ENCODE measurements around the gene LCMT2.

Gene LCMT2

DNA sequence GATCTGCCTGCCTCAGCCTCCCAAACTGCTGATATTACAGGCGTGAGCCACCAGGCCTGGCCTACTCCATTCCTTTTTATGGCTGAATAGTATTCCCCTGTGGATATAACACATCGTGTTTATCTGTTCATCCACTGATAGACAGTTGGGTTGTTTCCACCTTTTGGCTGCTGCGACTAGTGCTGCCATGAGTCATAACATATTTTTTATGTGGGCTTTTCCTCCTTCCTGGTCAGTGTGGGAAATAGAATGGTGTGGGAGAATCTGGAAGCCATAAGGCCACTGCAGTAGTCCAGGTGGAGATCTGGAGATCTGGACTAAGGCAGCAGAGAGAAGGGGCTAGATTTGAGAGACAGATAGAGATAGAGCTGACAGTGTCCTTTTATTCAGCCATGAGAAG lies 16.2 kb downstream of the LCMT2 start:
- Histone ChIP-seq H3K4me3 (ENCODE audit: severe bottlenecking) (no peak overlapping the region), H3K36me3 (ENCODE audit: low read depth) (no peaks in the 10 kb centered on the region), H3K4me1 (ENCODE audit: insufficient read depth, poor library complexity, severe bottlenecking) (no peaks in the 10 kb centered on the region), H3K9me3 (ENCODE audit: severe bottlenecking) (no peaks in the 10 kb centered on the region), H3K27me3 (ENCODE audit: insufficient read depth, poor library complexity, severe bottlenecking) (no peaks in the 10 kb centered on the region), H3K27ac (ENCODE audit: poor library complexity, severe bottlenecking) (no peak overlapping the region)
- peak; percentile 32; the same call in 1 of the 3 replicates for ATAC-seq (ENCODE audit: low read depth)
- no peak for DNase-seq (ENCODE audit: low spot score)
- TF ChIP-seq, protein P1, sequence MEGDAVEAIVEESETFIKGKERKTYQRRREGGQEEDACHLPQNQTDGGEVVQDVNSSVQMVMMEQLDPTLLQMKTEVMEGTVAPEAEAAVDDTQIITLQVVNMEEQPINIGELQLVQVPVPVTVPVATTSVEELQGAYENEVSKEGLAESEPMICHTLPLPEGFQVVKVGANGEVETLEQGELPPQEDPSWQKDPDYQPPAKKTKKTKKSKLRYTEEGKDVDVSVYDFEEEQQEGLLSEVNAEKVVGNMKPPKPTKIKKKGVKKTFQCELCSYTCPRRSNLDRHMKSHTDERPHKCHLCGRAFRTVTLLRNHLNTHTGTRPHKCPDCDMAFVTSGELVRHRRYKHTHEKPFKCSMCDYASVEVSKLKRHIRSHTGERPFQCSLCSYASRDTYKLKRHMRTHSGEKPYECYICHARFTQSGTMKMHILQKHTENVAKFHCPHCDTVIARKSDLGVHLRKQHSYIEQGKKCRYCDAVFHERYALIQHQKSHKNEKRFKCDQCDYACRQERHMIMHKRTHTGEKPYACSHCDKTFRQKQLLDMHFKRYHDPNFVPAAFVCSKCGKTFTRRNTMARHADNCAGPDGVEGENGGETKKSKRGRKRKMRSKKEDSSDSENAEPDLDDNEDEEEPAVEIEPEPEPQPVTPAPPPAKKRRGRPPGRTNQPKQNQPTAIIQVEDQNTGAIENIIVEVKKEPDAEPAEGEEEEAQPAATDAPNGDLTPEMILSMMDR (IDR thresholded peaks at IDR 0.05; ENCODE audit: poor library complexity, severe bottlenecking) = no peak

DNA sequence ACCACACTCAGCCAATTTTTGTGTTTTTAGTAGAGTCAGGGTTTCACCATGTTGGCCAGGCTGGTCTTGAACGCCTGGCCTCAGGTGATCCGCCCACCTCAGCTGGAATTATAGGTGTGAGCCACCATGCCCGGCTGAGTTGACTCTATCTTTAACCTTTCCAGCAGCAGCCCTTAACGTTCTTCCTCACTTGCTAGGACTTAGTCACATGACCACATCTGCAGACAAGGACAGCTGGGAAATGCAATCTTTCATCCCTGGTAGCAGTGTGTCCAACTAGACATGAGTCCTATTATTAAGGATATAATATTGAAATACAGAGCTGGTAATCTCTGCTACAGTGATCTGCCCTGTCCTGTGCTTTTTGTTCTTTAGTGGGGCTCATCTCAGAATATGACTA lies 18.0 kb downstream of the LCMT2 start:
- TF ChIP-seq, protein P1 (IDR thresholded peaks at IDR 0.05; ENCODE audit: poor library complexity, severe bottlenecking) = no peak
- no peak overlapping the region for H3K4me3 ChIP-seq (ENCODE audit: severe bottlenecking)
- no peaks in the 10 kb centered on the region for H3K4me1 ChIP-seq (ENCODE audit: insufficient read depth, poor library complexity, severe bottlenecking)
- no peaks in the 10 kb centered on the region for H3K27me3 ChIP-seq (ENCODE audit: insufficient read depth, poor library complexity, severe bottlenecking)
- no peaks in the 10 kb centered on the region for H3K9me3 ChIP-seq (ENCODE audit: severe bottlenecking)
- no peaks in the 10 kb centered on the region for H3K36me3 ChIP-seq (ENCODE audit: low read depth)
- H3K27ac ChIP-seq (ENCODE audit: poor library complexity, severe bottlenecking) = no peak overlapping the region
- no peak for ATAC-seq (ENCODE audit: low read depth)
- DNase-seq (ENCODE audit: low spot score) = no peak

DNA sequence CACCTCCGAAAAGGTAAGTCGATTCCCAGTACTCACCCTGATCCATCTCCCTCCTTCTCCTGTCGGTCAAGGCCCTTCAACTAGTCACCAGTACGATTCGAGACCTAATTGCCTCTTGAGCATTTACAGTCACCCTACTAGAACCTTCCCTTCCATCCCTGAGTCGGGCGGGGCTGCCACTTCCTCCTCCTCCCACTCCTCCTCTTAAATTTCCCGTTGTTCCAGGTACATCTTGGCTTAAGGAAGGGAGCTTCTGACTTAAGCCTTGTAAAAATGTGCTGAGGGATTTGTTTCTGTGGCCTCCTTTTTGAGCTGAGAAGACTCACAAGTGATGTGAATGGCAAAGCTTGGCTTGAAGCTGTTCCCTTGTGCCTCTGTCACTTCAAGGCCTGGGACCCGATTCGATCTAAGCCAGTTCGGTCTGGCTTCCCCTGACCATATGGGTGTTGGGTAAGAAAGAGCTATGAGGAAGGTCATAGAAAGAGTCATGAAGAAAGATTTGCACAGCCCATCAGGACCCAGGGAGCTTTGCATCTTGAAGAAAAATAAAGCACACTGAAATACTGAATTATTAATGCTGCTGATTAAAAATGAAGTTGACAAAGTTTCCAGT lies 28.1 kb downstream of the LCMT2 start, which contains the start of gene TGM7:
TGM7 (minus strand) TSS at position 51 of the 613 bp plus-strand sequence.
- H3K9me3 ChIP-seq (ENCODE audit: severe bottlenecking) = no peaks in the 10 kb centered on the region
- no peaks in the 10 kb centered on the region for H3K36me3 ChIP-seq (ENCODE audit: low read depth)
- no peak for DNase-seq (ENCODE audit: low spot score)
- no peak for ATAC-seq (ENCODE audit: low read depth)
- no peak within 1 kb of the TSS for H3K27ac ChIP-seq (ENCODE audit: poor library complexity, severe bottlenecking)
- no peak within 1 kb of the TSS for H3K4me3 ChIP-seq (ENCODE audit: severe bottlenecking)
- H3K27me3 ChIP-seq (ENCODE audit: insufficient read depth, poor library complexity, severe bottlenecking) = peaks cover 6% of the 10 kb centered on the region
- H3K4me1 ChIP-seq (ENCODE audit: insufficient read depth, poor library complexity, severe bottlenecking) = no peaks in the 10 kb centered on the region
- TF ChIP-seq, protein P1 (IDR thresholded peaks at IDR 0.05; ENCODE audit: poor library complexity, severe bottlenecking) = no peak

DNA sequence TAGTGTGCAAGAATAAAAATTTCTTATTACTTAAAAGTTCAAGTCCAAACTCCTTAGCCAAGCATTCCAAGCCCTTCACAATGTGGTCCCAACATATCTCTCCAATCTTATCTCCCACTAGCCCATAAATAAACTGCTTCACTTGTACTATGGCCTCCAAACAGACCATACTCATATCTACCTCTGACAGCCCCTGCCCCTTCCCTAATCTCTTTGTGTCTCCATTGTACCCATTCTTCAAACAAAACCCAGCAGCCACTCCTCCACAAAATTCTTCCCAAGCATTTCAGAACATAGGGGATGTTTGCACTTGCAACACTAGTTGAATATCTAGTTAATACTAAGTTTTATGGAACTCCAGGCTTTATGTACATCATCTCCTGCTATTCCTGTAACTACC lies 30.5 kb downstream of the LCMT2 start:
- H3K4me1 ChIP-seq (ENCODE audit: insufficient read depth, poor library complexity, severe bottlenecking) = no peaks in the 10 kb centered on the region
- H3K9me3 ChIP-seq (ENCODE audit: severe bottlenecking) = peaks cover 2% of the 10 kb centered on the region
- DNase-seq (ENCODE audit: low spot score) (no peak), ATAC-seq (ENCODE audit: low read depth) (no peak)
- no peak overlapping the region for H3K4me3 ChIP-seq (ENCODE audit: severe bottlenecking)
- no peaks in the 10 kb centered on the region for H3K36me3 ChIP-seq (ENCODE audit: low read depth)
- no peak overlapping the region for H3K27ac ChIP-seq (ENCODE audit: poor library complexity, severe bottlenecking)
- TF ChIP-seq, protein P1 (IDR thresholded peaks at IDR 0.05; ENCODE audit: poor library complexity, severe bottlenecking) = no peak
- H3K27me3 ChIP-seq (ENCODE audit: insufficient read depth, poor library complexity, severe bottlenecking) = peaks cover 8% of the 10 kb centered on the region

DNA sequence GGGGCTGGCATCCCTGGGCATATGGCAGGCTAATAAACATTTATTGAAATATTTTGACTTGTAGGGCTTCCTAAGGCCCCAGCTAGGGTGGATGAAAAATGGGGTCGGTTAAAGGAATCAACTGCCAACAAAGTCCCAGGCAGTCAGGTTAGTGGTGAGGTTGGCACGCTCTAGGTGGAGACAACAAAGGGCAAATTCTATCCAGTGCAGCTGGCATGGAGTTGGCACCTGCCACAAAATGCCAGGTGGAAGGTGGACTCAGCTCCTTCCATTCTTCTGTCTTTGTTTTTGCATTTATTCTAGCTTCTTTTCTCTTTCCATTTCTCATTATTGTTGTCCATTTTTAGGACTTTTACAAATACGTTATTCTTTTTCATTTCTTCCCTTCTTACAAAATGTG lies 31.0 kb downstream of the LCMT2 start:
- peaks cover 2% of the 10 kb centered on the region for H3K9me3 ChIP-seq (ENCODE audit: severe bottlenecking)
- H3K27me3 ChIP-seq (ENCODE audit: insufficient read depth, poor library complexity, severe bottlenecking) = peaks cover 13% of the 10 kb centered on the region
- H3K36me3 ChIP-seq (ENCODE audit: low read depth) = no peaks in the 10 kb centered on the region
- no peak overlapping the region for H3K4me3 ChIP-seq (ENCODE audit: severe bottlenecking)
- DNase-seq (ENCODE audit: low spot score) (no peak), ATAC-seq (ENCODE audit: low read depth) (no peak)
- H3K4me1 ChIP-seq (ENCODE audit: insufficient read depth, poor library complexity, severe bottlenecking) = no peaks in the 10 kb centered on the region
- TF ChIP-seq, protein P1 (IDR thresholded peaks at IDR 0.05; ENCODE audit: poor library complexity, severe bottlenecking) = no peak
- H3K27ac ChIP-seq (ENCODE audit: poor library complexity, severe bottlenecking) = no peak overlapping the region

Data from RWPE2 (cell line).